Neural crest cell (in vitro differentiated cells): ENCODE results near the gene CD82. TPM values are rescaled to one million over a fixed set of nuclear protein-coding genes. Genes with fewer than 3 reads are reported as not detected.

Source experiments
- DNase-seq: peaks from one replicate; pipeline ENCODE4 v3.0.0; 2021; ENCODE audit warnings: low read depth, mixed read lengths, low spot score
- H3K27ac Mint-ChIP-seq: one replicate; pipeline ENCODE4 v1.8.0; 2021; ENCODE audit warnings: mild to moderate bottlenecking, mixed read lengths; ENCODE audit not compliant: unreplicated experiment
- H3K27me3 Mint-ChIP-seq: 2 replicates; pipeline ENCODE4 v1.8.0; 2021; ENCODE audit warnings: low read depth, mild to moderate bottlenecking, mixed read lengths
- H3K36me3 Mint-ChIP-seq: 2 replicates; pipeline ENCODE4 v1.8.0; 2021; ENCODE audit warnings: low read depth, mild to moderate bottlenecking, mixed read lengths
- H3K4me1 Mint-ChIP-seq: 2 replicates; pipeline ENCODE4 v1.8.0; 2021; ENCODE audit warnings: mixed read lengths
- H3K4me3 Mint-ChIP-seq: one replicate; pipeline ENCODE4 v1.8.0; 2021; ENCODE audit warnings: mild to moderate bottlenecking, mixed read lengths
- H3K9me3 Mint-ChIP-seq: 2 replicates; pipeline ENCODE4 v1.8.0; 2021; ENCODE audit warnings: mixed read lengths
- CTCF ChIP-seq: fragments of 200-600 bp; sonication (generic); conservative IDR thresholded peaks from 2 replicates; pipeline ENCODE4 v1.5.0; 2021; ENCODE audit warnings: antibody characterized with exemption, mild to moderate bottlenecking
- total RNA-seq: library from RNA; stranded (reverse); gene quantifications from 2 replicates; pipeline ENCODE4 v1.2.1, GENCODE V29; 2021

Gene CD82
- total RNA-seq, 1 donor from 2014 or later, result 14.1 TPM

DNA sequence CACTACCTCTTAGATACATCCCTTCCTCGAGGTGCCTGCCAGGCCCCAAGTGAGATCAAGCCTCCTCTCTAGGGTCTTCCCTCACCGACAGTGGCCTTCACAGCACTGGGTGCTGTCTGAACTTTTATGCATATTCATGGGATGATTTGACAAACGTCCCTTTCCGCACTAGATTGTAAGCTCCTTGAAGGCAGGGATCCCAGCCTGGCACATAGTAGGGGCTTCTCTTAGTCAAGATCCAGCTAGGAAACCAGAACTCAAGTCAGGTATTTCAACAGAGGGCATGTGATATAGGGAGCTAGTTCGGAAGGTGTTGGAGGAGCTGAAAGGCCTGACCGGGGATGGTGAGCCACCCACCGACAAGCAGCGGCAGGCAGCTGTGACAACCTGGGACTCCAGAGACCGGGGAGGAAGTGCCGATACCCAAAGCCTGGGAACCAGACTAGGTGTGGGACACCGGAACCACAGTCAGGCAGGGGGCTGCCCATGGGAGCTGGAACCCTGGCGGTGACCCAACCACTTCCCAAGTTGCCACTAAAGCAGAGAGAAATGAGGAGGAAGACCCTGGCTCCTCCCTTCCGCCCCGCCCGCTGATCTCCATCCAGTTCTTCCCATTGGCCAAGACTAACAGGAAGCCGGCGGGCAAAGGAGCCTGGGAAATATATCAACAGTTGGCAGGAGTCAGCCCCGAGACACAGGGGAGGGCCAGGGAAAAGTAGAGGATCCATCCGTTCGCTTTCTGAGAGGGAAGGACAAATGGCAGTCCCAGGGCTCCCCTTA, 39.8 kb upstream of the CD82 start:
- H3K9me3 Mint-ChIP-seq, result no peaks in the 10 kb centered on the region
- no peaks in the 10 kb centered on the region for H3K36me3 Mint-ChIP-seq
- TF ChIP-seq CTCF, result no peak
- H3K27ac Mint-ChIP-seq, result no peak overlapping the region
- no peak overlapping the region for H3K4me3 Mint-ChIP-seq
- H3K4me1 Mint-ChIP-seq, result peaks cover 28% of the 10 kb centered on the region
- peaks cover 3% of the 10 kb centered on the region for H3K27me3 Mint-ChIP-seq
- DNase-seq, result no peak

DNA sequence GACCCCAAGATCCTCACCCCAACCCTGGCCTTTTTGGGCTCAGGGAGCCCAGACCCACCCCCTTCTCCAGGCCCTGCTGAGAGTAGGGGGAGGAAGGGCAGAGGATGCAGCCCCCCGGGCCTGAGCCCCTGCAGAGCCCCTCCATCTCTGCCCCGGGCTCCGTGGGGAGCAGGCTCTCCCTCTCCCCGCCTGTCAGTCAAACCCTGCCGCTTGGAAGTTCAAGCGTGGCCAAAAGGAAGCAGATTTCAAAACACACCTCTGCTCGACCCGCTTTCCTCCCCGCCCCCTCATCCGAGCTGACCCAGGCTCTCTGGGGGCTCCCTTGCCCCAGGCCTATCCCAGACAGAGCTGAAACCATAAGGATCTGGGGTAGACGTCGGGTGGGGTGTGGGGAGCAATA, 39.0 kb upstream of the CD82 start:
- no peak overlapping the region for H3K4me3 Mint-ChIP-seq
- H3K27me3 Mint-ChIP-seq, result peaks cover 3% of the 10 kb centered on the region
- H3K9me3 Mint-ChIP-seq, result no peaks in the 10 kb centered on the region
- H3K4me1 Mint-ChIP-seq, result peaks cover 25% of the 10 kb centered on the region
- no peaks in the 10 kb centered on the region for H3K36me3 Mint-ChIP-seq
- no peak for DNase-seq
- TF ChIP-seq CTCF, result no peak
- no peak overlapping the region for H3K27ac Mint-ChIP-seq

- Mint-ChIP-seq H3K27me3 (peaks cover 3% of the 10 kb centered on the region), H3K4me1 (peaks cover 25% of the 10 kb centered on the region), H3K4me3 (no peak overlapping the region), H3K9me3 (no peaks in the 10 kb centered on the region), H3K27ac (no peak overlapping the region), H3K36me3 (no peaks in the 10 kb centered on the region)
- DNase-seq, result no peak
- no peak for TF ChIP-seq CTCF
These were observed 38.0 kb upstream of the CD82 start for GRCh38 chr11:44527476-44527875.

GRCh38 chr11:44528103-44528502, 37.4 kb upstream of the CD82 start:
- Mint-ChIP-seq H3K4me3 (no peak overlapping the region), H3K27me3 (peaks cover 3% of the 10 kb centered on the region), H3K36me3 (no peaks in the 10 kb centered on the region), H3K4me1 (peaks cover 25% of the 10 kb centered on the region), H3K9me3 (no peaks in the 10 kb centered on the region), H3K27ac (no peak overlapping the region)
- no peak for DNase-seq
- TF ChIP-seq CTCF, result no peak

DNA sequence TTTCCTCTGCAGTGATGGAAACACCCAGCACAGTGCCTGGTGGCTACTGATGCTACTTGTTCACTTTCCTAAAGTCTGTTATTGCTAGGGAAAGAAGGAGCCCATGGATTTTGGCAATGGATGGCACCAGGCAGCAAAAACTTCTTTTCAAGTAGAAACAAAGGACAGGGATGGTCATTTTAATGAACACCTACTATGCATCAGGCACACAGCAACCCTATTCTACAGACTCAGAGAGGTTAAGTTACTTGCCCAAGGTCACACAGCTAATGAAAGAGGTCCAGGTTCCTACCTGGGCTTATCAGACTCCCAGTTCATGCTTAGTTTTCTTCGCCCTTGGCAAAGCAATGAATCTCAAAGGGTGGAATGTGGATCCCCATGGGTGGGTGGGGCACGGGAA, 36.9 kb upstream of the CD82 start:
- H3K36me3 Mint-ChIP-seq, result no peaks in the 10 kb centered on the region
- no peak overlapping the region for H3K27ac Mint-ChIP-seq
- no peaks in the 10 kb centered on the region for H3K9me3 Mint-ChIP-seq
- H3K4me3 Mint-ChIP-seq, result no peak overlapping the region
- no peak for TF ChIP-seq CTCF
- H3K27me3 Mint-ChIP-seq, result peaks cover 1% of the 10 kb centered on the region
- no peak for DNase-seq
- H3K4me1 Mint-ChIP-seq, result peaks cover 23% of the 10 kb centered on the region
